Head of caudate nucleus (tissue), 42 donors: Measurements from ENCODE around the gene MIA2.
"Not testable (repeated sequence)": the region's sequence is repeated elsewhere in the genome, so short reads cannot be mapped to it uniquely, and the experiment has no call there.

ENCODE experiments used
- DNase-seq, 42 donors: peaks; one replicate each; pipeline versions ENCODE4 v3.0.0 to v3.0.0-alpha.2; 2020 to 2021; ENCODE audit warnings: mixed read lengths in 7 of 42
- intact Hi-C: fragments of 100-400 bp; cut with DNase I; formaldehyde crosslinking; loops from one replicate; pipeline ENCODE4 v1.15.0; 2022

Gene MIA2

GRCh38 chr14:39233680-39234326 lies at the start of gene MIA2:
MIA2 (plus strand) TSS chr14:39233915; CDS start chr14:39234115, 200 bp downstream.
- intact Hi-C loops, result no loop called here
- DNase-seq, result no peak

GRCh38 chr14:39184628-39185255 lies 49.0 kb upstream of the MIA2 start:
- no peak for DNase-seq
- intact Hi-C loops, result no loop called here

- intact Hi-C loops, result no loop called here
- DNase-seq, result no peak
Observed at GRCh38 chr14:39185256-39186049, 48.3 kb upstream of the MIA2 start.

GRCh38 chr14:39186941-39187525 lies 46.7 kb upstream of the MIA2 start:
- intact Hi-C loops, result no loop called here
- DNase-seq, result no peak

- intact Hi-C loops, result no loop called here
Observed at GRCh38 chr14:39203659-39204606, 29.8 kb upstream of the MIA2 start.

GRCh38 chr14:39207430-39207829 lies 26.3 kb upstream of the MIA2 start:
- DNase-seq, intact Hi-C loops: not testable (repeated sequence)

More at GRCh38 chr14:39203659-39204606, 29.8 kb upstream of the MIA2 start:
- no peak for DNase-seq

GRCh38 chr14:39211109-39211741 lies 22.5 kb upstream of the MIA2 start:
- DNase-seq, result peak in 1 of 42 donors; percentile 9
- intact Hi-C loops, result no loop called here

- intact Hi-C loops, result no loop called here
- peak in 1 of 42 donors; percentile 10 for DNase-seq
Observed at GRCh38 chr14:39212034-39212433, 21.7 kb upstream of the MIA2 start.

- DNase-seq, result no peak
- intact Hi-C loops, result no loop called here
Observed at GRCh38 chr14:39212693-39213092, 21.0 kb upstream of the MIA2 start.

GRCh38 chr14:39217214-39217879 lies 16.4 kb upstream of the MIA2 start:
- intact Hi-C loops, result no loop called here
- DNase-seq, result peak in 1 of 42 donors; percentile 10

- intact Hi-C loops, result no loop called here
- peak in 1 of 42 donors; percentile 13 for DNase-seq
Observed at GRCh38 chr14:39218171-39218769, 15.4 kb upstream of the MIA2 start.

- peak in 1 of 42 donors; percentile 28 for DNase-seq
- intact Hi-C loops, result no loop called here
Observed at GRCh38 chr14:39219075-39219499, 14.6 kb upstream of the MIA2 start.

GRCh38 chr14:39220473-39220872 lies 13.2 kb upstream of the MIA2 start:
- DNase-seq, result peak in 1 of 42 donors; percentile 3
- intact Hi-C loops, result not testable (repeated sequence)

GRCh38 chr14:39228044-39228443 lies 5.7 kb upstream of the MIA2 start:
- DNase-seq, result peak in 1 of 42 donors; percentile 17
- intact Hi-C loops, result no loop called here

GRCh38 chr14:39228509-39229221 lies 5.0 kb upstream of the MIA2 start:
- intact Hi-C loops, result no loop called here
- DNase-seq, result no peak

- intact Hi-C loops, result no loop called here
- no peak for DNase-seq
Observed at GRCh38 chr14:39229222-39229543, 4.5 kb upstream of the MIA2 start.
